Measurements from ENCODE around the gene MGMT. TPM values are rescaled to one million over a fixed set of nuclear protein-coding genes. Genes with fewer than 3 reads are reported as not detected.

MGMT gene
- total RNA-seq, 3 donors from 2014 or later = 15.4 to 17.5 (median 16.3) TPM

DNA sequence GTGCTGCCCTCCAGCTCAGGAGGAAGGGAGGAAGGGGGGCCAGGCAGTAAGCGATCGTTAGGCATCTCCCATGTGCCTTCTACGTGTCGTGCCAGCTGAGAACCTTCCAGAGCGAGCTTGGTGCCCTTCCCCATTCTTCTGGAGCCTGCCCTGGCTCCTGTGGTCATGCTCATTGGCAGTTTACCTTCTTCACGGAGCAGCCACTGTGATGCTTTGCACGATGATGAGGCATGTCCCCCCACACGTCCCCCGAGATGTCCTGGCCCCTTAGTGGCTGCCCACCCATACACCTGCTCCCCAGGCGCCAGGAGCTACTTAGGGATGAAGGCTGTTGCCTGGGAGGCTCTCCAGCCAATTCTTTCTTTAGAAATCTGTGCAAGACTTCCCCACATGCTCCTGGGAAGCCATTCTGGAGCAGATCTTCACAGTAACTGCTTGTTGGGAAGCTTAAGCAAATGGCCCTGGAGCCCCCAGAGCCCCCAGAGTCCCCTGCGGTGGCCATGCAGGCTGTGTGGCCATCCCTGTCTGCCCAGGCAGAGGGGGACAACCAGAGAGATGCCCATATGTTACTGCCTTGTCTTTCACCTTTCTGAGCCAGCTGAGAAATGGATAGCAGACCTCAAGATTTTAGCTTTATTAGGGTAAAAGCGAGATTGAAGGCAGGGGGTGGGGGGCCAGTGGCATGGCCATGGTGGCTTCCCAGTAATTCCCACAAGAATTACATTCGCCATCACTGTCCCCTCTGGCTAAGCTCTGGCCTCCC is 298.0 kb downstream of the MGMT start:
- Histone ChIP-seq H3K4me3 (no peak overlapping the region), H3K4me1 (ENCODE audit: low read depth) (no peaks in the 10 kb centered on the region), H3K9me3 (no peaks in the 10 kb centered on the region), H3K36me3 (ENCODE audit: low read depth) (no peaks in the 10 kb centered on the region)
- intact Hi-C loops (cut with DNase I, micrococcal nuclease) = no loop called here
- TF ChIP-seq, protein P1, sequence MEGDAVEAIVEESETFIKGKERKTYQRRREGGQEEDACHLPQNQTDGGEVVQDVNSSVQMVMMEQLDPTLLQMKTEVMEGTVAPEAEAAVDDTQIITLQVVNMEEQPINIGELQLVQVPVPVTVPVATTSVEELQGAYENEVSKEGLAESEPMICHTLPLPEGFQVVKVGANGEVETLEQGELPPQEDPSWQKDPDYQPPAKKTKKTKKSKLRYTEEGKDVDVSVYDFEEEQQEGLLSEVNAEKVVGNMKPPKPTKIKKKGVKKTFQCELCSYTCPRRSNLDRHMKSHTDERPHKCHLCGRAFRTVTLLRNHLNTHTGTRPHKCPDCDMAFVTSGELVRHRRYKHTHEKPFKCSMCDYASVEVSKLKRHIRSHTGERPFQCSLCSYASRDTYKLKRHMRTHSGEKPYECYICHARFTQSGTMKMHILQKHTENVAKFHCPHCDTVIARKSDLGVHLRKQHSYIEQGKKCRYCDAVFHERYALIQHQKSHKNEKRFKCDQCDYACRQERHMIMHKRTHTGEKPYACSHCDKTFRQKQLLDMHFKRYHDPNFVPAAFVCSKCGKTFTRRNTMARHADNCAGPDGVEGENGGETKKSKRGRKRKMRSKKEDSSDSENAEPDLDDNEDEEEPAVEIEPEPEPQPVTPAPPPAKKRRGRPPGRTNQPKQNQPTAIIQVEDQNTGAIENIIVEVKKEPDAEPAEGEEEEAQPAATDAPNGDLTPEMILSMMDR (IDR thresholded peaks at IDR 0.05) = no peak
- DNase-seq (no peak), ATAC-seq (no peak)

DNA sequence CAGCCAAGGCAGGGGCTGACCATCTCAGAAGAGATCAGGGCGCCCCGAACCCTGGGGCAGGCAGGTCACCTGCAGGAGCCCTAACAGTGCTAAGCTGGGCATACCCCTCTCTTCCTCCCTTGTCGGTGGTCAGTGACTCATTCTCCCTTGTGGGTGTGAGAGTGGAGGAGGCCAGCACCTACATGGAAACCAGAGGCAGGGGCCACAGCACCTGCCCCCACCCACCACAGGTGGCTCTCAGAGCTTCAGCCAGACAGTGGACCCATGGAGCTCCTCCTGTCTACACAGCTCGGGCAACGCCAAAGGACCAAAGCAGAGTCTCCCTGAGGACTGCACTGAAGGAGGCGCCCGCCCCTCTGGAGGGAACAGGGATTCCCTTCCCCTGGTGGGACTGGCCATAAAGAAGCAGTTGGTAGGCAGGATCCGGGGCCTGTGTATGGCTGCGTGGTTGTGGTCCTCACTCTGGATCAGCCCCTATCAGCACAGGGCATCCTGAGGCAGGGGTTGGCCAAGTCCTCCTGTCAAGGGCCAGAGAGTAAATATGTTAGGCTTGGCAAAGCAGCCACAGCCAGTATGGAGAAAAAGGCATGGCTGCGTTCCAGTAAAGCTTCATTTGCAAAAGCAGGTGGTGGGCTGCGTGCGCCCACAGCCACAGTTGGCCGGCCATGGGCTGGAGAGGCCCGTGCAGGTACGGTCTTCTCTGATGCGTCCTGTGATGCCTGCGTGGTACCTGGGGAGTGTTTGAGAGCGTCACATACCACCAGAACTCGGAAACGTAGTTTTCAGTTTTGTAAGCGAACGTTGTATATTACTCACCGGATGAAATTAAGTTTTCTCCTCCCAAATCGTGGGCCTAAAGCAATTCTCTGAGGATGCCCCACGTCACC is 298.9 kb downstream of the MGMT start:
- H3K4me3 ChIP-seq = no peak overlapping the region
- no peaks in the 10 kb centered on the region for H3K9me3 ChIP-seq
- H3K36me3 ChIP-seq (ENCODE audit: low read depth) = no peaks in the 10 kb centered on the region
- TF ChIP-seq, protein P1 (IDR thresholded peaks at IDR 0.05) = no peak
- H3K4me1 ChIP-seq (ENCODE audit: low read depth) = no peaks in the 10 kb centered on the region
- no peak for DNase-seq
- intact Hi-C loops (cut with DNase I, micrococcal nuclease) = no loop called here
- no peak for ATAC-seq

DNA sequence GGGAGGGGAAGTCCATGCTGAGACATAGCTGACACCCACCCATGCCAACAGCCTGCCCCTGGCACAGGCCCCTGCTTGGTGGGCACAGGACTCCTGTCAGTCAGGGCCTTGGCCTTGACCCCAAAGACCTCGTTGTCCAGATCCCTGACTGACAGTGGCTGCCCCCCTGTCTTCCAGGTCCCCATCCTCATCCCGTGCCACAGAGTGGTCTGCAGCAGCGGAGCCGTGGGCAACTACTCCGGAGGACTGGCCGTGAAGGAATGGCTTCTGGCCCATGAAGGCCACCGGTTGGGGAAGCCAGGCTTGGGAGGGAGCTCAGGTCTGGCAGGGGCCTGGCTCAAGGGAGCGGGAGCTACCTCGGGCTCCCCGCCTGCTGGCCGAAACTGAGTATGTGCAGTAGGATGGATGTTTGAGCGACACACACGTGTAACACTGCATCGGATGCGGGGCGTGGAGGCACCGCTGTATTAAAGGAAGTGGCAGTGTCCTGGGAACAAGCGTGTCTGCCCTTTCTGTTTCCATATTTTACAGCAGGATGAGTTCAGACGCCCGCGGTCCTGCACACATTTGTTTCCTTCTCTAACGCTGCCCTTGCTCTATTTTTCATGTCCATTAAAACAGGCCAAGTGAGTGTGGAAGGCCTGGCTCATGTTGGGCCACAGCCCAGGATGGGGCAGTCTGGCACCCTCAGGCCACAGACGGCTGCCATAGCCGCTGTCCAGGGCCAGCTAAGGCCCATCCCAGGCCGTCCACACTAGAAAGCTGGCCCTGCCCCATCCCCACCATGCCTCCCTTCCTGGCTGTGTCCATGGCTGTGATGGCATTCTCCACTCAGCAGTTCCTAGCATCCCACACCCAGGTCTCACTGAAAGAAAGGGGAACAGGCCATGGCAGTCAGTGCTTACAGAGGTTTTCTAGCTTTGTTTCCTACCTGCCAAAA is 299.8 kb downstream of the MGMT start:
- Histone ChIP-seq H3K4me3 (no peak overlapping the region), H3K36me3 (ENCODE audit: low read depth) (no peaks in the 10 kb centered on the region), H3K9me3 (no peaks in the 10 kb centered on the region), H3K4me1 (ENCODE audit: low read depth) (no peaks in the 10 kb centered on the region)
- DNase-seq = no peak
- intact Hi-C loops (cut with DNase I, micrococcal nuclease) = no loop called here
- TF ChIP-seq, protein P1 (IDR thresholded peaks at IDR 0.05) = no peak
- ATAC-seq = no peak

DNA sequence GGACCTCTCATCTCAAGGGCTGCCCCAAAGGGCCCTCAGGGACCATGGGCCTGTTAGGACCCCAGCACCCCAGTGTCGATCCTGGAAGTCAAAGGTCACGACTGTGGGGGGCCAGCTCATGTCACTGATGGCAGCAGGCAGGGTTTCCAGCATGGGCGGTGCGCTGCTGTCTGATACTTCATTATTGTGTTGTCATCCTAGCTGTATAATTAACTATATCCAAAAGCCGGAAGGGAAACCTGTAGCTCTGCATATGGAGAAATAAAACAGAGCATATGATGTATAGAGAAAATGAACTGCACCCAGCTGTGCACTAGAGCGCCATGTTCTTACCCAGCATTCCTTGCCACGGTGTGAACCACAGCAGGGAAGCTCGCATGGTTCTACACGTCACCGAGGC is 300.7 kb downstream of the MGMT start:
- DNase-seq (no peak), ATAC-seq (no peak)
- Histone ChIP-seq H3K4me1 (ENCODE audit: low read depth) (no peaks in the 10 kb centered on the region), H3K9me3 (no peaks in the 10 kb centered on the region), H3K36me3 (ENCODE audit: low read depth) (no peaks in the 10 kb centered on the region), H3K4me3 (no peak overlapping the region)
- intact Hi-C loops (cut with DNase I, micrococcal nuclease) = no loop called here
- TF ChIP-seq, protein P1 (IDR thresholded peaks at IDR 0.05) = no peak

All from mucosa of descending colon (tissue), 3 donors.